A549 (cell line): ENCODE measurements around the gene ATXN7. TPM values are rescaled to one million over a fixed set of nuclear protein-coding genes. Genes with fewer than 3 reads are reported as not detected.
A peak's percentile ranks its signal among the peaks of the same experiment; 100 is the strongest.

Experiments
- ATAC-seq, 2 experiments: fragments of 200-7000 bp in 1 of 2; fragments of >200 bp in 1 of 2; cut with Nextera tagmentation in 1 of 2; cut with Tn5 transposase in 1 of 2; 3 replicates each; pipeline versions ENCODE4 v1.8.0 to v1.9.1; 2018 to 2020; ENCODE audit warnings: mild to moderate bottlenecking in 1 of 2, moderate library complexity in 1 of 2
- CTCF ChIA-PET: fragments of 300-600 bp; sonication (Branson Sonifier 250); formaldehyde crosslinking; extraction: SDS; loops from one replicate; lab custom pipeline; 2021; ENCODE audit warnings: antibody characterized with exemption, inconsistent platforms; lab: Yijun Ruan, JAX
- POLR2A ChIA-PET: fragments of 350-600 bp; formaldehyde crosslinking; extraction: SDS; loops from one replicate; lab custom pipeline; 2021; ENCODE audit warnings: antibody characterized with exemption, inconsistent platforms; lab: Yijun Ruan, JAX
- DNase-seq, 2 experiments: peaks; one replicate each; pipeline versions ENCODE4 v3.0.0 to v3.0.0-alpha.2; 2011 to 2016; ENCODE audit warnings: low read depth in 1 of 2, low spot score in 1 of 2
- FAIRE-seq: peaks from 2 replicates; lab custom pipeline; 2011; peaks lifted over from hg19 to GRCh38; lab: Jason Lieb, UNC
- H3K27ac ChIP-seq, 2 experiments: fragments of >200 bp; sonication (Bioruptor Twin); formaldehyde crosslinking; 3 replicates each; pipeline ENCODE4 v1.5.1; 2016 to 2017
- H3K4me1 ChIP-seq: fragments of >200 bp; sonication (Bioruptor Twin); formaldehyde crosslinking; 3 replicates; pipeline ENCODE4 v1.6.1; 2016
- H3K4me2 ChIP-seq: fragments of >200 bp; sonication (Bioruptor Twin); formaldehyde crosslinking; 3 replicates; pipeline ENCODE4 v1.6.1; 2016
- H3K4me3 ChIP-seq: fragments of >200 bp; sonication (Bioruptor Twin); formaldehyde crosslinking; 3 replicates; pipeline ENCODE4 v1.5.1; 2016
- H3K9me3 ChIP-seq: fragments of >200 bp; sonication (Bioruptor Twin); formaldehyde crosslinking; 3 replicates; pipeline ENCODE4 v1.6.1; 2016
- BHLHE40 ChIP-seq: IDR thresholded peaks from 2 replicates; pipeline ENCODE4 v1.6.1; 2012; ENCODE audit warnings: low read depth, low read length, inconsistent platforms
- CBX8 ChIP-seq: fragments of 200-600 bp; sonication (generic); IDR thresholded peaks from 2 replicates; pipeline ENCODE4 v1.6.1; 2016
- CTCF ChIP-seq: fragments of >200 bp; sonication (Bioruptor Twin); formaldehyde crosslinking; IDR thresholded peaks from 3 replicates; pipeline ENCODE4 v1.5.1; 2016
- EHMT2 ChIP-seq: fragments of 200-600 bp; sonication (generic); IDR thresholded peaks from 2 replicates; pipeline ENCODE4 v1.6.1; 2016; ENCODE audit warnings: antibody characterized with exemption, low read depth, mild to moderate bottlenecking, moderate library complexity
- FOXS1 ChIP-seq: fragments of 250-450 bp; sonication (Bioruptor Pico); IDR thresholded peaks from 2 replicates; pipeline ENCODE4 v1.5.0; 2020; ENCODE audit warnings: mild to moderate bottlenecking, moderate library complexity
- HDAC2 ChIP-seq: fragments of 200-600 bp; sonication (generic); IDR thresholded peaks from 2 replicates; pipeline ENCODE4 v1.6.1; 2016
- HES2 ChIP-seq: fragments of >200 bp; sonication (Bioruptor Twin); formaldehyde crosslinking; IDR thresholded peaks from 2 replicates; pipeline ENCODE4 v1.6.1; 2016
- JUNB ChIP-seq: fragments of >200 bp; sonication (Bioruptor Twin); formaldehyde crosslinking; IDR thresholded peaks from 2 replicates; pipeline ENCODE4 v1.6.1; 2016
- MYC ChIP-seq: IDR thresholded peaks from 2 replicates; pipeline ENCODE4 v1.6.1; 2012; ENCODE audit warnings: mild to moderate bottlenecking, inconsistent platforms, low read length, improper control_type of control experiment, borderline replicate concordance
- NFE2L2 ChIP-seq: fragments of 150-350 bp; conservative IDR thresholded peaks from 2 replicates; pipeline ENCODE4 v1.6.1; 2014; ENCODE audit warnings: low read length
- POLR2AphosphoS2 ChIP-seq: conservative IDR thresholded peaks from 2 replicates; pipeline ENCODE4 v1.6.1; 2012; ENCODE audit warnings: low read length, improper control_type of control experiment, inconsistent platforms
- RAD21 ChIP-seq, 2 experiments: fragments of >200 bp in 1 of 2; sonication (Bioruptor Twin) in 1 of 2; formaldehyde crosslinking in 1 of 2; IDR thresholded peaks in 1 of 2; conservative IDR thresholded peaks in 1 of 2; 2 replicates in 1 of 2; 3 replicates in 1 of 2; pipeline ENCODE4 v1.6.1; 2012 to 2018; ENCODE audit warnings: inconsistent platforms in 1 of 2
- RARB ChIP-seq: fragments of 250-450 bp; sonication (Bioruptor Pico); IDR thresholded peaks from 2 replicates; pipeline ENCODE4 v1.8.0; 2021; ENCODE audit warnings: mild to moderate bottlenecking, moderate library complexity
- RCOR1 ChIP-seq: fragments of 150-350 bp; IDR thresholded peaks from 2 replicates; pipeline ENCODE4 v1.6.1; 2014; ENCODE audit warnings: antibody characterized with exemption, low read length, low read depth
- RFX5 ChIP-seq: fragments of 450-650 bp; IDR thresholded peaks from 2 replicates; pipeline ENCODE4 v1.7.1; 2014; ENCODE audit warnings: antibody characterized with exemption, mild to moderate bottlenecking, moderate library complexity
- SREBF2 ChIP-seq: fragments of 450-650 bp; IDR thresholded peaks from 2 replicates; pipeline ENCODE4 v1.6.1; 2014; ENCODE audit warnings: mild to moderate bottlenecking, moderate library complexity
- TP53 ChIP-seq: fragments of 250-450 bp; sonication (Bioruptor Pico); IDR thresholded peaks from 2 replicates; pipeline ENCODE4 v1.5.0; 2021; ENCODE audit warnings: mild to moderate bottlenecking, moderate library complexity
- ZFP36 ChIP-seq: fragments of 450-650 bp; IDR thresholded peaks from 2 replicates; pipeline ENCODE4 v1.6.1; 2014; ENCODE audit warnings: borderline replicate concordance; ENCODE audit not compliant: partially characterized antibody
- ZSCAN20 ChIP-seq: fragments of 250-450 bp; sonication (Bioruptor Pico); IDR thresholded peaks from 2 replicates; pipeline ENCODE4 v1.8.0; 2022; ENCODE audit warnings: mild to moderate bottlenecking, moderate library complexity
- WGBS: methylation state at CpG from one replicate; pipeline ENCODE4 v1.1.6; 2017; ENCODE audit errors: missing lambda C conversion rate; 5-methylcytosine and 5-hydroxymethylcytosine counted together
- polyA plus RNA-seq, 4 experiments: library from polyadenylated mRNA; depleted of rRNA in 3 of 4; stranded (reverse); fragments of >200 nt; fragmentation: RNase III in 1 of 4; extraction: RNeasy Plus Mini Kit Qiagen cat#74134 plus additional on column Dnase treatment in 1 of 4; gene quantifications; 2 replicates in 3 of 4; 3 replicates in 1 of 4; pipeline ENCODE4 v1.2.3, GENCODE V29; 2011 to 2017
- TF ChIP-seq, protein P1 (sequence below): fragments of 150-350 bp; IDR thresholded peaks from 2 replicates; pipeline ENCODE4 v1.6.1; 2014; ENCODE audit warnings: low read depth, mild to moderate bottlenecking, low read length
- TF ChIP-seq, protein P2 (sequence below): fragments of 450-650 bp; IDR thresholded peaks from 2 replicates; pipeline ENCODE4 v1.6.1; 2014; ENCODE audit warnings: antibody characterized with exemption
- TF ChIP-seq, protein P3 (sequence below): IDR thresholded peaks from 2 replicates; pipeline ENCODE4 v1.6.1; 2012

The ATXN7 gene
- polyA plus RNA-seq, 2 of the 4 experiments (the other 2 are of a cell fraction), result 5.4 to 7.3 TPM

GRCh38 chr3:64027658-64028057 is 164.0 kb downstream of the ATXN7 start (continued):
- TF ChIP-seq BHLHE40 (no peak), FOXS1 (no peak)

DNA sequence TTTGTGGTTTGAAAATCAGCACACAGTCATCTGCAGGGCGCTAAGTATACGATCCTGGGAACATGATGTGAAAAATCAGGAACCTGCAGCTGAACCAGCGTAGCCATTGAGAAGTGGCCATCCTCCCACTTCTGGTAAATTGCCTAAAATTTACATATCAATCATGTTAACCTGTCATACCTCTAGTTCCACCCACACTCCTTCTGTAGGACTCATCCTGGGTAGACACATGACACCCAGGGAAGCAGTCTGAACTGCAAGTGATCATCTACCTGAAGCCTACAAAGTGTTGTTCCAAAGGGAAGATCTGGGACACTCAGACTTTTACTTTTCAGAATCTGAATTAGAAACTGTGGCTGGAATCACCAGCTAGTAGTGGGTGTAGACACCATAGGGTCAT is 165.1 kb downstream of the ATXN7 start:
- Histone ChIP-seq H3K4me2 (no peak overlapping the region), H3K4me3 (no peak overlapping the region), H3K27ac (peak overlapping the region; percentile 25 to 79; a peak in 4 of 6 replicates), H3K9me3 (peaks cover 3% of the 10 kb centered on the region), H3K4me1 (peaks cover 14% of the 10 kb centered on the region)
- 93% methylated on average over 3 of the region's 3 CpGs for WGBS
- no peak for ATAC-seq
- no peak for DNase-seq
- POLR2A ChIA-PET, result no interaction called here
- CTCF ChIA-PET, result interaction anchor here (1.1 to 6.6 kb wide), 4 partner anchors 34 to 456 kb away, joined by 3 to 54 read pairs (median 27); partner anchors contain the start of gene PRICKLE2
- TF ChIP-seq EHMT2, result no peak
- TF ChIP-seq ZSCAN20, result no peak
- no peak for FAIRE-seq

GRCh38 chr3:64029287-64029686 is 165.6 kb downstream of the ATXN7 start:
- no peak for ATAC-seq
- peaks cover 12% of the 10 kb centered on the region for H3K4me1 ChIP-seq
- POLR2A ChIA-PET, result no interaction called here
- CTCF ChIA-PET, result interaction anchor here (0.6 to 6.6 kb wide), 10 partner anchors 8 to 456 kb away, joined by 3 to 54 read pairs (median 10); partner anchors contain the start of gene PRICKLE2
- no peak overlapping the region for H3K4me3 ChIP-seq
- no peak for TF ChIP-seq TP53 (CRISPR knock-in tag)
- TF ChIP-seq CTCF, result no peak
- TF ChIP-seq, protein P1, sequence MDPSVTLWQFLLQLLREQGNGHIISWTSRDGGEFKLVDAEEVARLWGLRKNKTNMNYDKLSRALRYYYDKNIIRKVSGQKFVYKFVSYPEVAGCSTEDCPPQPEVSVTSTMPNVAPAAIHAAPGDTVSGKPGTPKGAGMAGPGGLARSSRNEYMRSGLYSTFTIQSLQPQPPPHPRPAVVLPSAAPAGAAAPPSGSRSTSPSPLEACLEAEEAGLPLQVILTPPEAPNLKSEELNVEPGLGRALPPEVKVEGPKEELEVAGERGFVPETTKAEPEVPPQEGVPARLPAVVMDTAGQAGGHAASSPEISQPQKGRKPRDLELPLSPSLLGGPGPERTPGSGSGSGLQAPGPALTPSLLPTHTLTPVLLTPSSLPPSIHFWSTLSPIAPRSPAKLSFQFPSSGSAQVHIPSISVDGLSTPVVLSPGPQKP, result no peak
- no peak for TF ChIP-seq ZFP36
- no peak for TF ChIP-seq SREBF2
- TF ChIP-seq NFE2L2, result no peak
- no peak for TF ChIP-seq JUNB
- TF ChIP-seq RAD21 (conservative IDR thresholded peaks at IDR 0.05 in 1 of 2, IDR thresholded peaks at IDR 0.05 in 1 of 2), result no peak
- TF ChIP-seq, protein P2, sequence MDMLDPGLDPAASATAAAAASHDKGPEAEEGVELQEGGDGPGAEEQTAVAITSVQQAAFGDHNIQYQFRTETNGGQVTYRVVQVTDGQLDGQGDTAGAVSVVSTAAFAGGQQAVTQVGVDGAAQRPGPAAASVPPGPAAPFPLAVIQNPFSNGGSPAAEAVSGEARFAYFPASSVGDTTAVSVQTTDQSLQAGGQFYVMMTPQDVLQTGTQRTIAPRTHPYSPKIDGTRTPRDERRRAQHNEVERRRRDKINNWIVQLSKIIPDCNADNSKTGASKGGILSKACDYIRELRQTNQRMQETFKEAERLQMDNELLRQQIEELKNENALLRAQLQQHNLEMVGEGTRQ, result no peak
- no peak for TF ChIP-seq HES2
- TF ChIP-seq POLR2AphosphoS2, result no peak
- no peak for TF ChIP-seq FOXS1
- TF ChIP-seq HDAC2, result no peak
- no peak for TF ChIP-seq MYC
- no peak for TF ChIP-seq RFX5
- TF ChIP-seq, protein P3, sequence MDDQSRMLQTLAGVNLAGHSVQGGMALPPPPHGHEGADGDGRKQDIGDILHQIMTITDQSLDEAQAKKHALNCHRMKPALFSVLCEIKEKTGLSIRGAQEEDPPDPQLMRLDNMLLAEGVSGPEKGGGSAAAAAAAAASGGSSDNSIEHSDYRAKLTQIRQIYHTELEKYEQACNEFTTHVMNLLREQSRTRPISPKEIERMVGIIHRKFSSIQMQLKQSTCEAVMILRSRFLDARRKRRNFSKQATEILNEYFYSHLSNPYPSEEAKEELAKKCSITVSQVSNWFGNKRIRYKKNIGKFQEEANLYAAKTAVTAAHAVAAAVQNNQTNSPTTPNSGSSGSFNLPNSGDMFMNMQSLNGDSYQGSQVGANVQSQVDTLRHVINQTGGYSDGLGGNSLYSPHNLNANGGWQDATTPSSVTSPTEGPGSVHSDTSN, result no peak
- TF ChIP-seq CBX8, result no peak
- TF ChIP-seq RARB (CRISPR knock-in tag), result no peak
- TF ChIP-seq RCOR1, result no peak
- DNase-seq, result no peak
- no peak overlapping the region for H3K4me2 ChIP-seq
- peak overlapping the region; percentile 25 to 79; a peak in 3 of 6 replicates for H3K27ac ChIP-seq
- peaks cover 8% of the 10 kb centered on the region for H3K9me3 ChIP-seq
- no peak for FAIRE-seq
- 85% methylated on average over 4 of the region's 4 CpGs for WGBS
